SJCRH30 (cell line): Measurements from ENCODE around the gene TRPM3. TPM values are rescaled to one million over a fixed set of nuclear protein-coding genes. Genes with fewer than 3 reads are reported as not detected.

Experiments
- DNase-seq, 2 experiments: peaks; one replicate each; pipeline ENCODE4 v3.0.0-alpha.2; 2015 to 2020
- H3K27ac ChIP-seq: fragments of 250-450 bp; sonication (Bioruptor Pico); 2 replicates; pipeline ENCODE4 v1.5.1; 2020; ENCODE audit warnings: mild to moderate bottlenecking, moderate library complexity
- H3K27me3 ChIP-seq: fragments of 250-450 bp; sonication (Bioruptor Pico); 2 replicates; pipeline ENCODE4 v1.5.1; 2020; ENCODE audit warnings: mild to moderate bottlenecking, moderate library complexity
- H3K36me3 ChIP-seq: fragments of 250-450 bp; sonication (Bioruptor Pico); 2 replicates; pipeline ENCODE4 v1.5.1; 2020; ENCODE audit warnings: mild to moderate bottlenecking, moderate library complexity
- H3K4me1 ChIP-seq: fragments of 250-450 bp; sonication (Bioruptor Pico); 2 replicates; pipeline ENCODE4 v1.5.1; 2020; ENCODE audit warnings: mild to moderate bottlenecking, moderate library complexity
- H3K4me3 ChIP-seq: fragments of 250-450 bp; sonication (Bioruptor Pico); 2 replicates; pipeline ENCODE4 v1.5.1; 2020; ENCODE audit warnings: mild to moderate bottlenecking, moderate library complexity
- H3K9me3 ChIP-seq: fragments of 250-450 bp; sonication (Bioruptor Pico); replicated peaks from 2 replicates; pipeline ENCODE4 v1.5.1; 2020; ENCODE audit warnings: mild to moderate bottlenecking, moderate library complexity
- total RNA-seq: library from RNA; depleted of rRNA; stranded (reverse); fragments of >200 nt; shearing (Covaris generic); gene quantifications from 2 replicates; pipeline ENCODE4 v1.2.3, GENCODE V29; 2014

Gene TRPM3
- total RNA-seq, 1 experiment from 2014 or later, result 0.30 TPM

DNA sequence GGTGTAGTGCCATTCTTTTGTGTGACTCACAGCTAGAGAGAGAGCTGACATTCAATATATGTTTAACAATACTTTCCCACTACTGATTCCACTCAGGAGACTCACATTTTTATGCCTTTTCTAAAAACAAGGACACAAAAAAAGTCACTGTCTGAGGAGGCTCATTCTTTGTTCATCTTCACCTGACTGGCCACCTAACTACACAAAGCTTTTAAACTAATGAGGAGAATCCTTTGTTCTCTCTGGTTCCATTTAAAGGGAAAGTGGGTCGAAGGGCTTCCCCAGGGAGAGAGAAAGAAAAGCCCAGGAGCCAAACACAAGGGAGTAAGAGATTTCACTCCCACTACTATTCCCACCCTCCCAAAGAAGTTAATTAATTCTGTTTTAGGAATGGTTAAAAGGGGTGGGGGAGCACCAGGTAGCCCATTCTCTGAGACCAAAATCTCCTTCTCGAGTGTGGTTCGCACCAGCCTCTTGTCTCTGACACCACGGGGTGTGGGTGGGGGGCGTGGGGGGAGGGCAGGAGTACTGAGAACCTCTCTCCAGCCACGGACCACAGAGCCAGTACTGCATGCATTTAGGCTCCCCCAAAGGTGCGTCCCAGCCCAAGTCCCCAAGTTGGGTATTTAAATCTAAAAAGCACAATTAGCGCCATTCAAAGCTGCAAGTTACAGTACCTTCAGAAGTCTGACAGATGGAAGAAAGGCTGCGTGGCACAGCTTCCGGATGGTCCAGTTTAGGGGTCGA is 747 bp downstream of the TRPM3 start:
- no peak overlapping the region for H3K27ac ChIP-seq
- H3K27me3 ChIP-seq, result peaks cover 6% of the 10 kb centered on the region; the same call in 1 of the 2 replicates
- no peaks in the 10 kb centered on the region for H3K9me3 ChIP-seq
- H3K4me1 ChIP-seq, result no peaks in the 10 kb centered on the region
- H3K4me3 ChIP-seq, result no peak overlapping the region
- no peak for DNase-seq
- H3K36me3 ChIP-seq, result no peaks in the 10 kb centered on the region

- Histone ChIP-seq H3K9me3 (no peaks in the 10 kb centered on the region), H3K36me3 (no peaks in the 10 kb centered on the region), H3K4me1 (no peaks in the 10 kb centered on the region), H3K4me3 (no peak overlapping the region), H3K27ac (no peak overlapping the region), H3K27me3 (peaks cover 6% of the 10 kb centered on the region; the same call in 1 of the 2 replicates)
- DNase-seq, result no peak
Measured at GRCh38 chr9:71119746-71120145, 1.7 kb downstream of the TRPM3 start.

DNA sequence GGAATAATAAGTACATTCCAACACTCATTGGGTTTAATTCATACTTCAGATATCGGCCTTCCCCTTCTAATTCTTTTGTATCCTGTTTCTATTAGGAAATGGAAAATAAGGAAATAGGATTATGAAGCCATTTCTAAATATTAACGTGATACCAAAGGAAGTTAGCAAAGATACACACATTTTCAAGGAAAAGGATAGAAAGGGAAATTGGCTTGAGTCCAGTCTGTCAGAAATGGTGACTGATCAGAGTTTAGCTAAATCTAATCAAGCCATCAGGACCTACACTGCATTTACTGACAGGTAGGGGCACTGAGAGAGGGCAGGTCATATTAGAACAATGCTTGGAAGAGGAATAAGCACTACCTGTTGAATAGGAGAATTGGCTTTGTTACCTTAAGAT is 3.1 kb downstream of the TRPM3 start:
- 0 out of 2 replicates have a peak, but pooled peaks cover 6% of the 10 kb centered on the region for H3K27me3 ChIP-seq
- DNase-seq, result no peak
- H3K4me3 ChIP-seq, result no peak overlapping the region
- H3K9me3 ChIP-seq, result no peaks in the 10 kb centered on the region
- no peak overlapping the region for H3K27ac ChIP-seq
- no peaks in the 10 kb centered on the region for H3K36me3 ChIP-seq
- no peaks in the 10 kb centered on the region for H3K4me1 ChIP-seq

DNA sequence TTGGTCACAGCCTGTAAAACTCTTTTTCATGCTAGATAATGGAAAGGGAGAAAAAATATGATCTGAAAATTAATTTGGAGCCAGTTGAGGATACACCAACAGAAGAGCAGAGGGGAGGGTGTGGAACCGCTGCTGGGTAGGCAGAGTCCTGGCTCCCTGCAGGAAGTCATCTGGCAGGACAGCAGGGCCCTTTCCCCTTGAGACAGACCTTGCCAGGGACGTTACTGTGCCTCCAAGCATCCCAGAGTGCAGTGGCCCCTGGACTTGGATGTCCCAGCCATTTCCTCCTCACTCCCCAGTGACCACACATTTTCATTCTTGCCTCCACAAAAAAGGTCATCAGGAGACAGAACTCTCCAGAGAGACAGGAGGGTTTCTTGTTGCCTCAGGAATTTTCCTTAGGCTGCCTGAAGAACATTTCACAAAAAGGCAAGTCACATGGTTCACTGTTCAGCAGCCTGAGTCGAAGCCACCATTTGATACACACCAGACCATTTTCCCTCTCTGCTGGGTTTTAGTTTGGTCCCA is 5.9 kb downstream of the TRPM3 start:
- DNase-seq, result no peak
- H3K4me1 ChIP-seq, result no peaks in the 10 kb centered on the region
- no peak overlapping the region for H3K27ac ChIP-seq
- H3K27me3 ChIP-seq, result 0 out of 2 replicates have a peak, but pooled peaks cover 3% of the 10 kb centered on the region
- H3K4me3 ChIP-seq, result no peak overlapping the region
- H3K36me3 ChIP-seq, result no peaks in the 10 kb centered on the region
- H3K9me3 ChIP-seq, result no peaks in the 10 kb centered on the region

GRCh38 chr9:71112866-71113265 is 8.6 kb downstream of the TRPM3 start:
- H3K4me3 ChIP-seq, result no peak overlapping the region
- no peaks in the 10 kb centered on the region for H3K36me3 ChIP-seq
- no peak for DNase-seq
- H3K27me3 ChIP-seq, result 0 out of 2 replicates have a peak, but pooled peaks cover 3% of the 10 kb centered on the region
- H3K27ac ChIP-seq, result no peak overlapping the region
- no peaks in the 10 kb centered on the region for H3K9me3 ChIP-seq
- H3K4me1 ChIP-seq, result no peaks in the 10 kb centered on the region

DNA sequence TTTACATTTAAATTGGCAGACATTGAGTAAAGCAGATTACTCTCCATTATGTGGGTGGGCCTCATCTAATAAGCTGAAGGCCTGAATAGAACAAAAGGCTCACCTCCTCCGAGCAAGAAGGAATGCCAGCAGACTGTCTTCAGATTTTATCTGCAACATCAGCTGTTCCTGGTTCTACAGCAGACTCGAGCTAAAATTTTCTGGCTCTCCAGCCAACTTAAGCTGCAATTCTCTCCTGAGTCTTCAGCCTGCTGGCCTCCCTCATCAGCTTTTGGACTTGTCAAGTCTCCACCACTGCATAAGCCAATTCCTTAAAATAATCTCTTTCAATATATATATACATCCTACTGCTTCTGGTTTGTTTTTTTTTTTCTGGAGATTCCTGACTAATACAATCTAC is 12.5 kb downstream of the TRPM3 start:
- Histone ChIP-seq H3K4me1 (no peaks in the 10 kb centered on the region), H3K27ac (no peak overlapping the region), H3K4me3 (no peak overlapping the region), H3K36me3 (no peaks in the 10 kb centered on the region), H3K9me3 (no peaks in the 10 kb centered on the region), H3K27me3 (no peaks in the 10 kb centered on the region)
- no peak for DNase-seq

- Histone ChIP-seq H3K36me3 (no peaks in the 10 kb centered on the region), H3K27me3 (no peaks in the 10 kb centered on the region), H3K4me1 (no peaks in the 10 kb centered on the region), H3K4me3 (no peak overlapping the region), H3K27ac (no peak overlapping the region), H3K9me3 (no peaks in the 10 kb centered on the region)
- no peak for DNase-seq
Measured at GRCh38 chr9:71106992-71107391, 14.4 kb downstream of the TRPM3 start.

GRCh38 chr9:71105192-71105591 is 16.2 kb downstream of the TRPM3 start:
- DNase-seq, result no peak
- H3K36me3 ChIP-seq, result no peaks in the 10 kb centered on the region
- H3K27me3 ChIP-seq, result no peaks in the 10 kb centered on the region
- H3K9me3 ChIP-seq, result no peaks in the 10 kb centered on the region
- no peak overlapping the region for H3K27ac ChIP-seq
- H3K4me3 ChIP-seq, result no peak overlapping the region
- no peaks in the 10 kb centered on the region for H3K4me1 ChIP-seq

DNA sequence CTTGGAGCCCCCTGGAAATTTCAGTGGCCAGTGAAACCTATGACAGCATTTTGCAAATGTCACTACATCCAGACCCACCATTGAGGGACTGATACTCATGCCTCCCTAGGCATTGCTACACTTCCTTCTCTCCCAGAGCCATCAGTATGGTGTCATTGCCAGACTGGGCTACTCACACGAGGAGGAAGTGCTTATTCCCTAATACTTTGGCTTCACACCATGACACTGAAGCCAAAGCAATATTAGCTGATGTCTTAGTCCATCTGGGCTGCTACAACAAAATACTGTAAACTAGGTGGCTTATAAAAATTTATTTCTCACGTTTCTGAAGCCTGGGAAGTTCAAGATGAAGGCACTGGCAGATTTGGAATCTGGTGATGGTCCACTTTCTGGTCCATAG is 22.6 kb downstream of the TRPM3 start:
- Histone ChIP-seq H3K9me3 (no peaks in the 10 kb centered on the region), H3K4me1 (no peaks in the 10 kb centered on the region), H3K4me3 (no peak overlapping the region), H3K36me3 (no peaks in the 10 kb centered on the region), H3K27ac (no peak overlapping the region), H3K27me3 (no peaks in the 10 kb centered on the region)
- no peak for DNase-seq

GRCh38 chr9:71097671-71098070 is 23.8 kb downstream of the TRPM3 start:
- H3K9me3 ChIP-seq, result no peaks in the 10 kb centered on the region
- no peak overlapping the region for H3K27ac ChIP-seq
- no peaks in the 10 kb centered on the region for H3K36me3 ChIP-seq
- H3K4me3 ChIP-seq, result no peak overlapping the region
- H3K4me1 ChIP-seq, result no peaks in the 10 kb centered on the region
- DNase-seq, result no peak
- H3K27me3 ChIP-seq, result no peaks in the 10 kb centered on the region

DNA sequence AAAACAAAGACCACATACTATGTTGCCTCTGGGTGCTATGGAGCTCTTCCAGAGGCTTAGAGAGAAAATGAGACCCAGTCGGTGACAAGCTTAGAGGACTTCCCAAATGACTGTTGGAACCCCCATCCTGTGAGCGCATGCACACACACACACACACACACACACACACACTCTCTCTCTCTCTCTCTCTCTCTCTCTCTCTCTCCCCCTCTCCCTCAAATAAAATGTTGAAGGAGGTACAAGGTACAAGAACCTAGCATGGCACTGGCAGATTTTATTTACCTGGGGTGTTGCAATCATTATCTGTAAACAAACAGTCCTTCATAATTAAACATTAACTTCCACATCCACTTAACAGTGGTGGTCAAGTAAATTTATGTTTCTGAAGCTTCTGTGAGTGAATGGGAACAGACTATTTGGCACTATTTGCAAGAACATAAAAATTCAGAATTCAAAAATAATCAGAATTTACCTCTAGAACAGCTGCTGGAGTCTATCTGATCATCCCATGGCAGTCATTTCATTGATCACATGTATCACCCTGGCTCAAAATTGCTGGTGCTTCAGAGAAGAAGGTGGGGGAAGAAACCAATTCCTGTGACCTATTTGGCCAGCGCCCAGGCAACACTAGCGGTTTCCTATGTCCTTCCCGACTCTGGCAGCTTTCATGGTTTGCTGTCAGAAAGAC is 24.9 kb downstream of the TRPM3 start:
- DNase-seq, result no peak

DNA sequence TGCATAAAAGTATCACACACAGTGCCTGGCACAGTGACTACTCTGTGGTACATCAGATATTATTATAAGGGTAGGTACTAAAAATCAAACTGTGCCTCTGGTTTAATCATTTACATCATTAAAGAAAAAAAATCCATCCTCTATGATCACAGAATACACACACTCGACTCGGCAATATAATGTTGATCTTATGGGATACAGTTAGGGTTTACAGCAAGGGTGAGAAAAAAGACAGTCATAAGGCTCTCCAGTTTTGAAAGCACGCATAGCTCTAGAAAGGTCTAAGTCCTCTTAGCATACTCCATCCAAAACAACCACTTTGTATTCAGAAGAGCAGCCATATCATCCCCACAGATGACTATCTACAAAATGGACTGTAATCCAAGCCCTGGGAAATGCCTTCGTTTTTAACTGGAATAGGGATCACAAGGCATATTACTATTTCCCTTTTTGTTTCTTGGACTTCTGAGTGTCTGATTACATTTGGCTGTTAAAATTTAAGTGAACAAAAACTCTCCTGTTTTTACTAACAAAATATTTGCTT is 26.6 kb downstream of the TRPM3 start:
- Histone ChIP-seq H3K4me3 (no peak overlapping the region), H3K27me3 (no peaks in the 10 kb centered on the region), H3K27ac (no peak overlapping the region), H3K36me3 (no peaks in the 10 kb centered on the region), H3K9me3 (no peaks in the 10 kb centered on the region), H3K4me1 (no peaks in the 10 kb centered on the region)
- no peak for DNase-seq

More for the DNA sequence above, 24.9 kb downstream of the TRPM3 start:
- H3K4me1 ChIP-seq, result no peaks in the 10 kb centered on the region
- H3K4me3 ChIP-seq, result no peak overlapping the region
- no peaks in the 10 kb centered on the region for H3K36me3 ChIP-seq
- H3K27me3 ChIP-seq, result no peaks in the 10 kb centered on the region
- H3K27ac ChIP-seq, result no peak overlapping the region
- H3K9me3 ChIP-seq, result no peaks in the 10 kb centered on the region

DNA sequence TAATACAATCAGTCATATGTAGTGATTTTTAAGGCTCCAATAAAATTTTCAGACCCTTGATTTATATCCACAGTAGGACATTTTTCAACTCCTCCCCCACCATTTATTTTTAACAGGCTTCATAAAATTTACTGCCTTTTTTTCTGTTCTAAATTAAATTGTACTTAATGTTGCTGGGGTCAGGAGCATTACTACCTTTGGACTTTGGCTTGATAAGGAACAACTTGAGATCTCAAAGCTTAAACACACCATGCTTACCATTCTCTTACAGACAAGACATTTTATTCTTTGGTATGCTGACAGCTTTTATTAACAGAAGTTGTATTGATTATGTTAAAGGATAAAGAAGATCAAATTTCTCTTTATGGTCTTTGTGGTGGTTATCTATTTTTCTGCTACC is 30.5 kb downstream of the TRPM3 start:
- Histone ChIP-seq H3K9me3 (no peaks in the 10 kb centered on the region), H3K27ac (no peak overlapping the region), H3K4me3 (no peak overlapping the region), H3K27me3 (peaks cover 5% of the 10 kb centered on the region; the same call in 1 of the 2 replicates), H3K4me1 (no peaks in the 10 kb centered on the region), H3K36me3 (no peaks in the 10 kb centered on the region)
- DNase-seq, result no peak

DNA sequence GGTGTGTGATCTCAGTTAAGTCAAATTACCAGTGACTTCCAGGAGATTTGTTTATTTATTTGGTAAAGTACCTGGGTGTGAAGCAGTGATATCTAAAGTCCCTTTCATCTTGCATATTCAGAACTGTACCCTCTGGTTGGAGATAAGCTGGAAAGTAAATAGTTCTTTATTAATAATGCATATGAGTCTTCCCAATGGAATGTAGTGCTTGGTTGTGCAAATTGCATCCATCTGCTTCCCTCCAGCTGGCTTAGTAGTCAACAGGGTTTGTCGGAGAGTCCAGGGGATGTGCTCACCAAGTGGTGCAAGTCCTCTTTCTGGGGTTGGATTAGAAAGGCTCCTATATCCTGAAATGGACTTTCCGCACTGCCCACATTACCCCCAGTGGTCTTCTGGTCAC is 42.0 kb downstream of the TRPM3 start:
- Histone ChIP-seq H3K36me3 (no peaks in the 10 kb centered on the region), H3K4me3 (no peak overlapping the region), H3K27ac (no peak overlapping the region), H3K4me1 (no peaks in the 10 kb centered on the region), H3K27me3 (no peaks in the 10 kb centered on the region; the same call in 1 of the 2 replicates), H3K9me3 (no peaks in the 10 kb centered on the region)
- no peak for DNase-seq

DNA sequence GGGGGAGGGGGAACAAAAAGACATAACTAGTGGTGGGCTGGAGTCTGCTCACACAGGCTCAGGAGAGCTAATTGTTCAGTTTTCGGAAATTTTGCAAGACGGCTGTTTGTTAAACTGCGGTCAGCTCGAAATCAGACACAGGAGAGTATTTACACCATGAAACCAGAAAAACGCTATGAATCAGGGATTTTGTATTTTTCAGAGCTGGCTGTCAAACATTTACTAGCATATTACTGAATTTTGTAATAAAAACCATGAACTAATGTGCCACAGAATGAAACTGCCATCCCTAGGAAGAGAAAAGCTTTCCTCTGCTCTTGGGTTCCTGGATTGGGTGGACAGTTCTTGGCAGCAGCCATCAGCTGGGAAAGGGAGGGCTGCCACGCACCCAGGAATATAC is 45.3 kb downstream of the TRPM3 start:
- Histone ChIP-seq H3K36me3 (no peaks in the 10 kb centered on the region), H3K27ac (no peak overlapping the region), H3K4me1 (no peaks in the 10 kb centered on the region), H3K4me3 (no peak overlapping the region), H3K27me3 (no peaks in the 10 kb centered on the region; the same call in 1 of the 2 replicates), H3K9me3 (no peaks in the 10 kb centered on the region)
- DNase-seq, result no peak
